ENCODE data around the gene KAT6B.

DNA sequence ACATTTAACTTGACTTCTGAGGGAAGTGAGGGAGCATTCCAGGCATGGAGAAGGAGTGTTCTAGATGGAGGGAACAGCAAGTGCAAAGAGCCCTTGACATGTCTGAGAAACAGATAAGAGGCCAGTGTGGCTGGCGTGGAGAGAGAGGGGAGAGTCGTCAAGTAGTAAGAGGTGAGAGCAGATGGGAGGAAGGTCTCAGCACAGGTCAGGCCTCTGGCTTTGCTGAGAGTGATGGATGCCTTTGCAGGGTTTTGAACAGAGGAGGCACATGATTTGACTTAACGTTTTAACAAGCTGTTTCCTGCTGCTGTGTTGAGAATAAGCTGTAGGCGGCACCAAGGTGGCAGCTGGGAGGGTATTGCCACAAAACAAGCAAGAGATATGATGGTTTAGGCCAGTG lies 97.2 kb downstream of the KAT6B start:
- TF ChIP-seq, protein P1, sequence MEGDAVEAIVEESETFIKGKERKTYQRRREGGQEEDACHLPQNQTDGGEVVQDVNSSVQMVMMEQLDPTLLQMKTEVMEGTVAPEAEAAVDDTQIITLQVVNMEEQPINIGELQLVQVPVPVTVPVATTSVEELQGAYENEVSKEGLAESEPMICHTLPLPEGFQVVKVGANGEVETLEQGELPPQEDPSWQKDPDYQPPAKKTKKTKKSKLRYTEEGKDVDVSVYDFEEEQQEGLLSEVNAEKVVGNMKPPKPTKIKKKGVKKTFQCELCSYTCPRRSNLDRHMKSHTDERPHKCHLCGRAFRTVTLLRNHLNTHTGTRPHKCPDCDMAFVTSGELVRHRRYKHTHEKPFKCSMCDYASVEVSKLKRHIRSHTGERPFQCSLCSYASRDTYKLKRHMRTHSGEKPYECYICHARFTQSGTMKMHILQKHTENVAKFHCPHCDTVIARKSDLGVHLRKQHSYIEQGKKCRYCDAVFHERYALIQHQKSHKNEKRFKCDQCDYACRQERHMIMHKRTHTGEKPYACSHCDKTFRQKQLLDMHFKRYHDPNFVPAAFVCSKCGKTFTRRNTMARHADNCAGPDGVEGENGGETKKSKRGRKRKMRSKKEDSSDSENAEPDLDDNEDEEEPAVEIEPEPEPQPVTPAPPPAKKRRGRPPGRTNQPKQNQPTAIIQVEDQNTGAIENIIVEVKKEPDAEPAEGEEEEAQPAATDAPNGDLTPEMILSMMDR (IDR thresholded peaks at IDR 0.05): no peak
- no peak for TF ChIP-seq EZH2 (IDR thresholded peaks at IDR 0.05; ENCODE audit: borderline replicate concordance, insufficient read depth, low read depth, low read length, poor library complexity, severe bottlenecking)
